ENCODE data around the gene AMMECR1. TPM values are rescaled to one million over a fixed set of nuclear protein-coding genes. Genes with fewer than 3 reads are reported as not detected.

AMMECR1 gene
- total and polyA plus RNA-seq, 2 of the 4 experiments (the other 2 are of a cell fraction) = 7.0 to 11.3 TPM

DNA sequence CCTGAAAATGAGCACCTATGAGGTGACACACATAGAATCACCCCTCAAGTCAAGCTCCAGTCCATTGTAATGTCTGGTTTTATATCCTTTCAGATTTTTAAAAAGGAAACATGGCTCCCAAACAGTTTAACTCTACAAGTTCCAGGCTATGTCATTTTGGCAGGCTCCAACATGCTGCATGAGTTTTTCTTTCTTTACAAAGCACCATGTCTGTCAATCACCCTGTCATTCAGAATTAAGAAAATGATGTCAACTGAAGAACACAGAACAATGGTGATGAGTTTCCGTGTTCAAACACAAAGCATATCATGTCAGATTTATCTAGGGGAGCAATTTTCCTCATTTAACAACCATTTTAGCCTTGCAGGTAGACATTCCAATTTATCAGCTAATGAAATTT lies 106.5 kb downstream of the AMMECR1 start:
- H3K9me3 ChIP-seq (ENCODE audit: control insufficient read depth, insufficient read depth, low read length) = no peaks in the 10 kb centered on the region
- peaks cover 11 to 19% of the 10 kb centered on the region in 2 experiments; a peak in 3 of 4 replicates for H3K79me1 ChIP-seq (ENCODE audit: low read depth in 1 of 2, low read length in 2 of 2)
- no peak overlapping the region; a peak in 1 of 4 replicates for H4K8ac ChIP-seq (ENCODE audit: low read depth in 2 of 2, low read length in 2 of 2)
- no TSS peak for BruUV-seq (replicated peaks)
- H3K36me3 ChIP-seq (ENCODE audit: control insufficient read depth, insufficient read depth, low read length) = no peaks in the 10 kb centered on the region
- dilution Hi-C loops (cut with HindIII; ENCODE audit: low sequenced_read_pairs, unreplicated experiment) = no loop called here
- H2AK5ac ChIP-seq (ENCODE audit: low read depth, low read length) = no peak overlapping the region
- no peak overlapping the region for H3K9ac ChIP-seq (ENCODE audit: low read depth, low read length)
- ATAC-seq (ENCODE audit: low read depth) (no peak), DNase-seq (no peak)
- no peak overlapping the region for H3K4me3 ChIP-seq (ENCODE audit: insufficient read depth, low read depth, low read length)
- TF ChIP-seq SMC3 (IDR thresholded peaks at IDR 0.05; ENCODE audit: low read depth, low read length) = no peak
- TF ChIP-seq, protein P1, sequence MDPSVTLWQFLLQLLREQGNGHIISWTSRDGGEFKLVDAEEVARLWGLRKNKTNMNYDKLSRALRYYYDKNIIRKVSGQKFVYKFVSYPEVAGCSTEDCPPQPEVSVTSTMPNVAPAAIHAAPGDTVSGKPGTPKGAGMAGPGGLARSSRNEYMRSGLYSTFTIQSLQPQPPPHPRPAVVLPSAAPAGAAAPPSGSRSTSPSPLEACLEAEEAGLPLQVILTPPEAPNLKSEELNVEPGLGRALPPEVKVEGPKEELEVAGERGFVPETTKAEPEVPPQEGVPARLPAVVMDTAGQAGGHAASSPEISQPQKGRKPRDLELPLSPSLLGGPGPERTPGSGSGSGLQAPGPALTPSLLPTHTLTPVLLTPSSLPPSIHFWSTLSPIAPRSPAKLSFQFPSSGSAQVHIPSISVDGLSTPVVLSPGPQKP (IDR thresholded peaks at IDR 0.05; ENCODE audit: borderline replicate concordance, low read depth, low read length) = no peak
- TF ChIP-seq NFE2L2 (IDR thresholded peaks at IDR 0.05; ENCODE audit: low read depth, low read length) = no peak
- TF ChIP-seq BHLHE40 (IDR thresholded peaks at IDR 0.05; ENCODE audit: low read depth, low read length) = no peak
- no peak for TF ChIP-seq MAFK (IDR thresholded peaks at IDR 0.05; ENCODE audit: low read depth, low read length)
- no peak for TF ChIP-seq FOS (IDR thresholded peaks at IDR 0.05; ENCODE audit: low read depth, low read length)
- no peak for TF ChIP-seq CEBPB (IDR thresholded peaks at IDR 0.05; ENCODE audit: low read depth, low read length)
- H4K20me1 ChIP-seq (ENCODE audit: insufficient read depth, low read length) = no peaks in the 10 kb centered on the region
- no peak overlapping the region for H3K4me2 ChIP-seq (ENCODE audit: low read depth, low read length)
- intact Hi-C loops (cut with micrococcal nuclease) = no loop called here
- H4K91ac ChIP-seq (ENCODE audit: insufficient read depth, low read depth, low read length) = no peak overlapping the region
- in situ Hi-C loops (cut with MboI; ENCODE audit: low sequenced_read_pairs) = no loop called here
- H3K9me1 ChIP-seq (ENCODE audit: insufficient read depth, low read length) = no peaks in the 10 kb centered on the region
- no peak overlapping the region for H3K4ac ChIP-seq (ENCODE audit: low read depth, low read length)
- H2AFZ ChIP-seq (replicated peaks; ENCODE audit: low read length, poor library complexity) = no peak overlapping the region
- no peak overlapping the region for H3K27ac ChIP-seq (ENCODE audit: insufficient read depth, low read length)
- H4K5ac ChIP-seq (ENCODE audit: low read depth, low read length) = peak overlapping the region; percentile 79; the same call in 1 of the 2 replicates
- peaks cover 7% of the 10 kb centered on the region for H3K4me1 ChIP-seq (ENCODE audit: control insufficient read depth, insufficient read depth, low read length)
- H2AK9ac ChIP-seq (replicated peaks; ENCODE audit: low read depth, low read length, poor library complexity) = no peak overlapping the region
- H2BK20ac ChIP-seq (ENCODE audit: low read depth, low read length) = peak overlapping the region; percentile 51; the same call in 1 of the 2 replicates
- H3K56ac ChIP-seq (ENCODE audit: extremely low read depth, insufficient read depth, low read length) = no peak overlapping the region
- H2BK120ac ChIP-seq (ENCODE audit: low read depth, low read length) = peak overlapping the region; percentile 47; the same call in 1 of the 2 replicates
- CTCF ChIA-PET = interaction anchor here (0.6 to 1.3 kb wide), 2 partner anchors 26 to 447 kb away, joined by 3 read pairs; no protein-coding TSS in a partner anchor
- peak overlapping the region; percentile 47; the same call in 1 of the 2 replicates for H3K18ac ChIP-seq (ENCODE audit: low read depth, low read length)
- no peak overlapping the region for H2BK15ac ChIP-seq (ENCODE audit: low read depth, low read length)
- no peak overlapping the region for H3K23ac ChIP-seq (ENCODE audit: low read depth, low read length)
- H3K14ac ChIP-seq (replicated peaks; ENCODE audit: low read depth, low read length) = no peak overlapping the region
- H2BK5ac ChIP-seq (ENCODE audit: low read depth, low read length, poor library complexity, severe bottlenecking) = peak overlapping the region; percentile 35
- H3K27me3 ChIP-seq (ENCODE audit: control insufficient read depth, insufficient read depth, low read length) = no peaks in the 10 kb centered on the region
- WGBS, 2 experiments (ENCODE audit: extremely low coverage in 2 of 2, insufficient read length in 1 of 2) = no CpG with 5 or more reads among the region's 1 CpG
- POLR2A ChIA-PET (ENCODE audit: unreplicated experiment) = no interaction called here
